DND-41 (cell line): ENCODE data around the gene AFF1.

Experiments used
- ATAC-seq: fragments of 200-7000 bp; cut with Tn5 transposase; 3 replicates; pipeline ENCODE4 v1.9.1; 2021; ENCODE audit warnings: low read depth; ENCODE audit not compliant: insufficient read depth
- DNase-seq: peaks from one replicate; pipeline ENCODE4 v3.0.0-alpha.2; 2020
- H2AFZ ChIP-seq: 2 replicates; pipeline ENCODE4 v1.6.0; 2012; ENCODE audit warnings: low read depth, low read length
- H3K27ac ChIP-seq: 2 replicates; pipeline ENCODE4 v1.5.1; 2012; ENCODE audit warnings: low read length, inconsistent platforms
- H3K27me3 ChIP-seq: fragments of 200-600 bp; sonication (generic); 2 replicates; pipeline ENCODE4 v1.6.0; 2012; ENCODE audit warnings: low read length, mild to moderate bottlenecking, inconsistent platforms; ENCODE audit not compliant: insufficient read depth, poor library complexity
- H3K36me3 ChIP-seq: 2 replicates; pipeline ENCODE4 v1.5.1; 2012; ENCODE audit warnings: low read length, inconsistent platforms; ENCODE audit not compliant: insufficient read depth
- H3K4me1 ChIP-seq: 2 replicates; pipeline ENCODE4 v1.5.1; 2012; ENCODE audit warnings: mild to moderate bottlenecking, low read length; ENCODE audit not compliant: insufficient read depth
- H3K4me2 ChIP-seq: 2 replicates; pipeline ENCODE4 v1.6.0; 2012; ENCODE audit warnings: mild to moderate bottlenecking, moderate library complexity, low read length, inconsistent platforms; ENCODE audit not compliant: insufficient read depth
- H3K4me3 ChIP-seq, 2 experiments: fragments of 200-600 bp in 1 of 2; shearing (Covaris generic) in 1 of 2; 2 replicates each; pipeline ENCODE4 v1.5.1; 2012 to 2016; ENCODE audit warnings: inconsistent platforms in 2 of 2, low read length in 2 of 2, mild to moderate bottlenecking in 2 of 2, low read depth in 1 of 2, moderate library complexity in 1 of 2
- H3K79me2 ChIP-seq: 2 replicates; pipeline ENCODE4 v1.6.0; 2012; ENCODE audit warnings: low read length, inconsistent platforms; ENCODE audit not compliant: insufficient read depth
- H3K9ac ChIP-seq: 2 replicates; pipeline ENCODE4 v1.6.0; 2012; ENCODE audit warnings: low read depth, mild to moderate bottlenecking, inconsistent platforms, low read length, moderate library complexity
- H3K9me3 ChIP-seq: 2 replicates; pipeline ENCODE4 v1.5.1; 2012; ENCODE audit warnings: low read length, moderate library complexity, mild to moderate bottlenecking, inconsistent platforms; ENCODE audit not compliant: insufficient read depth, severe bottlenecking
- H4K20me1 ChIP-seq: 2 replicates; pipeline ENCODE4 v1.6.0; 2012; ENCODE audit warnings: low read length; ENCODE audit not compliant: insufficient read depth
- EZH2 ChIP-seq: IDR thresholded peaks from 3 replicates; pipeline ENCODE4 v1.6.1; 2012; ENCODE audit warnings: borderline replicate concordance, low read depth, mild to moderate bottlenecking, moderate library complexity, low read length, inconsistent platforms; ENCODE audit not compliant: severe bottlenecking
- TF ChIP-seq, protein P1 (sequence below): IDR thresholded peaks from 2 replicates; pipeline ENCODE4 v1.5.1; 2012; ENCODE audit warnings: borderline replicate concordance, low read length, moderate library complexity, mild to moderate bottlenecking; ENCODE audit not compliant: poor library complexity, severe bottlenecking; ENCODE audit errors: extremely low read depth

Gene AFF1

DNA sequence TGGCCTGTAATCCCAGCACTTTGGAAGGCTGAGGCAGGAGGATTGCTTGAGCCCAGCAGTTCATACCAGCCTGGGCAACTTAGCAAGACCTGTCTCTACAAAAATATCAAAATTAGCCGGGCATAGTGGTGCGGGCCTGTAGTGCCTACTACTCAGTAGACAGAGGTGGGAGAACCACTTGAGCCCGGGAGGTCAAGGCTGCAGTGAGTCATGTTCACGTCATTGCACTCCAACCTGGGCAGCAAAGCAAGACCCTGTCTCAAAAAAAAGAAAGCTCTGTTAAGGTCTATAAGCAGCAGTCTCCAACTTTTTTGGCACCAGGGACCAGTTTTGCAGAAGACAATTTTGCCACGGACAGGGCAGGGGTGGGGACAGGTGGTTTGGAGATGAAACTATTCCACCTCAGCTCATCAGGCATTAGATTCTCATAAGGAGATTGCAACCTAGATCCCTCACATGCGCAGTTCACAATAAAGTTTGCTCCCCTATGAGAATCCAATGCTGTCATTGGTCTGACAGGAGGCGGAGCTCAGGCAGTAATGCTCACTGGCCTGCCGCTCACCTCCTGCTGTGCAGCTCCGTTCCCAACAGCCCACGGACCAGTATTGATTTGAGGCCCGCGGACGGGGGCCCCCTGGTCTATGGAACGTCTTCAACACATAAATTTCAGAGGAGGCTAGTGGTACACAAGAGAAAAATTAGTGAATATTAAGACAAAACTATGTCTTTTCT lies 217.7 kb downstream of the AFF1 start:
- TF ChIP-seq, protein P1, sequence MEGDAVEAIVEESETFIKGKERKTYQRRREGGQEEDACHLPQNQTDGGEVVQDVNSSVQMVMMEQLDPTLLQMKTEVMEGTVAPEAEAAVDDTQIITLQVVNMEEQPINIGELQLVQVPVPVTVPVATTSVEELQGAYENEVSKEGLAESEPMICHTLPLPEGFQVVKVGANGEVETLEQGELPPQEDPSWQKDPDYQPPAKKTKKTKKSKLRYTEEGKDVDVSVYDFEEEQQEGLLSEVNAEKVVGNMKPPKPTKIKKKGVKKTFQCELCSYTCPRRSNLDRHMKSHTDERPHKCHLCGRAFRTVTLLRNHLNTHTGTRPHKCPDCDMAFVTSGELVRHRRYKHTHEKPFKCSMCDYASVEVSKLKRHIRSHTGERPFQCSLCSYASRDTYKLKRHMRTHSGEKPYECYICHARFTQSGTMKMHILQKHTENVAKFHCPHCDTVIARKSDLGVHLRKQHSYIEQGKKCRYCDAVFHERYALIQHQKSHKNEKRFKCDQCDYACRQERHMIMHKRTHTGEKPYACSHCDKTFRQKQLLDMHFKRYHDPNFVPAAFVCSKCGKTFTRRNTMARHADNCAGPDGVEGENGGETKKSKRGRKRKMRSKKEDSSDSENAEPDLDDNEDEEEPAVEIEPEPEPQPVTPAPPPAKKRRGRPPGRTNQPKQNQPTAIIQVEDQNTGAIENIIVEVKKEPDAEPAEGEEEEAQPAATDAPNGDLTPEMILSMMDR: no peak
- no peak for TF ChIP-seq EZH2
- ATAC-seq (no peak), DNase-seq (no peak)
- H3K4me3 ChIP-seq: no peak overlapping the region
- no peak overlapping the region for H3K9ac ChIP-seq
- H2AFZ ChIP-seq: no peak overlapping the region
- no peak overlapping the region for H3K4me2 ChIP-seq
- H3K79me2 ChIP-seq: no peaks in the 10 kb centered on the region
- no peaks in the 10 kb centered on the region for H3K9me3 ChIP-seq
- no peaks in the 10 kb centered on the region for H3K27me3 ChIP-seq
- H3K27ac ChIP-seq: no peak overlapping the region
- no peaks in the 10 kb centered on the region for H4K20me1 ChIP-seq
- no peaks in the 10 kb centered on the region for H3K36me3 ChIP-seq
- no peaks in the 10 kb centered on the region for H3K4me1 ChIP-seq

DNA sequence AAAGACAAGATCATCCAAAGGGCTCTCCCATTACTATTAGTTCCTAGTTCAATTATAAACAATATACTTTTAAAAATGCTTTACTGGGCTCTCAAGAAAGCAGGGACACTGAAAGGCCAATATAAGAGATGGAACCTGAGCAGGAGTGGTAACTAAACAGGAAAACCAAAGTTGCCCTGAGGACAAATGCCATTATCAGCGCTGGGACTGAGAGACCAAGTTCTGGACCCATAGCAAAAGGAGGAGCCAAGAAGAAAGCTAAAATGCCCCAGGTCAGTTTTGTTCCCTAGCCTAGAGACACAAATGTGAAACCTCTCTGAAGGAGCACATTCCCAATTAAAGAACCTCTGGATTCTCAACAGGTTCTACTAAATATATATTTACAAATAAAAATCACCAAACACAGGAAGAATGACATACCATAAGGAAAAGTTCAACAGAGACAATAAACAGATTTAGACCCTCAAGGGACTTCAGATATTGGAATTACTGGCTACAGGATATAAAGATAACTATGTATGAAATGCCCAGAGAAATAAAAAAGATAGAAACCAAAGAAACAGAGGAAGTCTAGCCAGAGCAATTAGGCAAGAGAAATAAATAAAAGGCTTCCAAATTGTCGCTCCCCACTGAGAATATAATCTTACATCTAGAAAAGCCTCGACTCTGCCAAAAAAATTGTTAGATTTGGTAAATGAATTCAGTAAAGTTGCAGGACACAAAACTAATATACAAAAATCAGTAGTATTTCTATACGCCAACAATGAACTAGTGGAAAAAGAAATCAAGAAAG lies 218.5 kb downstream of the AFF1 start:
- no peaks in the 10 kb centered on the region for H3K27me3 ChIP-seq
- no peak overlapping the region for H3K4me3 ChIP-seq
- no peaks in the 10 kb centered on the region for H3K4me1 ChIP-seq
- H4K20me1 ChIP-seq: no peaks in the 10 kb centered on the region
- no peak overlapping the region for H3K4me2 ChIP-seq
- no peak overlapping the region for H3K27ac ChIP-seq
- H3K9ac ChIP-seq: no peak overlapping the region
- no peaks in the 10 kb centered on the region for H3K9me3 ChIP-seq
- TF ChIP-seq, protein P1: no peak
- TF ChIP-seq EZH2: no peak
- DNase-seq: no peak
- no peak for ATAC-seq
- no peaks in the 10 kb centered on the region for H3K36me3 ChIP-seq
- no peaks in the 10 kb centered on the region for H3K79me2 ChIP-seq
- H2AFZ ChIP-seq: no peak overlapping the region

DNA sequence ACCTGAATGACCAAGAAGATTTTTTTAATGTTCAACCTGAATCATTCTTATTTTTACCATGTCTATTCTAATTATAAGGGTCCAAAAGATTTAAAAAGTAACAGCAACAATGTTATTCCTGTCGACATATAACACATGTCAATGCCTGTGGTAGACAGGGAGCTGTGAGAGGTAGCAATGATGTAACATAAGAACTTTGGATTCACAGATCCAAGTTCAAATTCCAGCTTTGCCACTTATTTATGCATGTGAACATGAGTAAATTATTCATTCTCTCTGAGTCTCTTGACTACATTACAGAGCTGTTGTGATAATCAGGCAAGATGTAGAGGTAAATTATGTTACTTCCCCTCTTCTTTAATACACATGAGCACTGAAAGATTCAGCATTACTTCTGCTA lies 231.1 kb downstream of the AFF1 start:
- no peak for TF ChIP-seq EZH2
- TF ChIP-seq, protein P1: no peak
- ATAC-seq (no peak), DNase-seq (no peak)
- H3K4me2 ChIP-seq: no peak overlapping the region
- no peak overlapping the region for H3K9ac ChIP-seq
- H3K27me3 ChIP-seq: no peaks in the 10 kb centered on the region
- H3K36me3 ChIP-seq: peaks cover 35% of the 10 kb centered on the region
- H3K4me3 ChIP-seq: no peak overlapping the region
- H4K20me1 ChIP-seq: no peaks in the 10 kb centered on the region
- H3K27ac ChIP-seq: no peak overlapping the region
- no peaks in the 10 kb centered on the region for H3K4me1 ChIP-seq
- no peaks in the 10 kb centered on the region for H3K9me3 ChIP-seq
- no peak overlapping the region for H2AFZ ChIP-seq
- H3K79me2 ChIP-seq: no peaks in the 10 kb centered on the region
